SK-MEL-5 (cell line): ENCODE measurements around the gene CLCA4. TPM values are rescaled to one million over a fixed set of nuclear protein-coding genes. Genes with fewer than 3 reads are reported as not detected.
A peak's percentile ranks its signal among the peaks of the same experiment; 100 is the strongest.
"Not testable (repeated sequence)": the region's sequence is repeated elsewhere in the genome, so short reads cannot be mapped to it uniquely, and the experiment has no call there.

Source experiments
- DNase-seq: peaks from one replicate; pipeline ENCODE4 v3.0.0-alpha.2; 2016; ENCODE audit warnings: low read depth, low spot score
- in situ Hi-C: cut with HindIII; loops from 2 replicates; pipeline ENCODE4 v1.10.0; 2016; ENCODE audit warnings: low sequenced_read_pairs, high pct_unique_total_duplicates, low pct_unique_long_range_greater_than_20kb
- total RNA-seq: library from RNA; depleted of rRNA; stranded (reverse); fragments of >200 nt; shearing (Covaris generic); gene quantifications from 2 replicates; pipeline ENCODE4 v1.2.3, GENCODE V29; 2014; rRNA removed

CLCA4 gene
- total RNA-seq, 1 experiment from 2014 or later, result not detected

GRCh38 chr1:86581231-86581630 lies 34.4 kb downstream of the CLCA4 start:
- in situ Hi-C loops, result no loop called here
- DNase-seq, result no peak

DNA sequence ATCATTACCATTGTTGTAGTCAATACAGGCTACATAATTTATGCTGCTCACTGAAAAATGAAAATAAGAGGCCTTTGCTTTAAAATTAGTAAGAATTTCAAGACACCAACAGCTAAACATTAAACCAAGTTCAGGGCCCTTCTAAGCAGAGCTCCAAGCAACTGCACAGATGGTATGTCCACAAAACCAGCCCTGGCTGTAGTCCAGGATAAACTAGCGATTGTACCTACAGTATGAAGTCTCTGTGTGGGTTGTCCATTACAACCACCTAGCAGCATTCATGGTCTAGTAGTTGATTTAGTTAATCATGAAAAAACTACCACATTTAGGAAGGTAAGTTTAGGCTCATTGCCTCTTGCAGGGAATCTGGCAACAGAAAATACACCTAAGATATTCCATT lies 35.3 kb downstream of the CLCA4 start:
- in situ Hi-C loops, result no loop called here

GRCh38 chr1:86583032-86583431 lies 36.2 kb downstream of the CLCA4 start:
- in situ Hi-C loops, result no loop called here
- DNase-seq, result no peak

More for the DNA sequence above, 35.3 kb downstream of the CLCA4 start:
- DNase-seq, result no peak

DNA sequence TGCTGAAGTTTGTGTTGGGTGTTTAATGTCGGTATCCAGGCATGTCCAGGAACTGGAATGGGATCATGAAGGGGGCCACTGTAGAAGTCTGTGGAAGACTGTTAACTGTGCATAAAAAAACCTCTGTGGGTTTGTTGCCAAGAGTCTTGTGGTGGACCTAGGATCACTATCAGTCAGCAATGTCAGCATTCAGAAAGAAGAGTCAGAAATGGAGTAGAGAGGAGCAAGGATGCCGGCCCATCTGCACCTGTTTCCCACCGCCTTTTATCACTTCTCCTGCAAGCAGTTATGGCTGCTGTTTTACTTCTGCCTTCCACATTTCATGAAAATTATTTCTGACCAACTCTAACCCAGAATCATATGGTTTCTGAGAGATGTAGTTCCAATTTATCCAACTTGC lies 36.7 kb downstream of the CLCA4 start:
- in situ Hi-C loops, result no loop called here
- DNase-seq, result no peak

DNA sequence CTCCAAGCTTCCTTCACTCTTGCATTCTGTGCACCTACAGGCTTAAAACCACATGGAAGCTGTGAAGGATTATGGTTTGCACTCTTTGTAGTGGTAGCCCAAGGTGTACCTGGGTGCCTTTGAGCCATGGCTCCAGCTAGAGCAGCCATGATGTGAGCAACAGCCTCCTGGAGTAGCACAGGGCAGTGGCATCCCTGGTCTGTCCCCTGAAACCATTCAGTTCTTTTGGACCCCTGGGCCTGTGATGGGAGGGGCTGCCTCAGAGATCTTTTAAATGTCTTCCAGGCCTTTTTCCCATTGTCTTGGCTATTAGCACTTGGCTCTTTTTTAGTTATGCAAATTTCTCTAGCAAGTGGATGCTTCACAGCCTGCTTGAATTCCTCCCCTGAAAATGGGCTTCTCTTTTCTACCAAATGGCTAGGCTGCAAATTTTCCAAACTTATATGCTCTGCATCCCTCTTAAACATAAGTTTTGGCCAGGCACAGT lies 47.4 kb downstream of the CLCA4 start:
- no peak for DNase-seq
- in situ Hi-C loops, result no loop called here

- in situ Hi-C loops, result no loop called here
- no peak for DNase-seq
Measured at GRCh38 chr1:86596224-86596623, 49.3 kb downstream of the CLCA4 start.

GRCh38 chr1:86596741-86597290 lies 49.9 kb downstream of the CLCA4 start:
- in situ Hi-C loops, result no loop called here

GRCh38 chr1:86606080-86606479 lies 59.2 kb downstream of the CLCA4 start:
- DNase-seq, in situ Hi-C loops: not testable (repeated sequence)

More at GRCh38 chr1:86596741-86597290, 49.9 kb downstream of the CLCA4 start:
- DNase-seq, result peak; percentile 41

DNA sequence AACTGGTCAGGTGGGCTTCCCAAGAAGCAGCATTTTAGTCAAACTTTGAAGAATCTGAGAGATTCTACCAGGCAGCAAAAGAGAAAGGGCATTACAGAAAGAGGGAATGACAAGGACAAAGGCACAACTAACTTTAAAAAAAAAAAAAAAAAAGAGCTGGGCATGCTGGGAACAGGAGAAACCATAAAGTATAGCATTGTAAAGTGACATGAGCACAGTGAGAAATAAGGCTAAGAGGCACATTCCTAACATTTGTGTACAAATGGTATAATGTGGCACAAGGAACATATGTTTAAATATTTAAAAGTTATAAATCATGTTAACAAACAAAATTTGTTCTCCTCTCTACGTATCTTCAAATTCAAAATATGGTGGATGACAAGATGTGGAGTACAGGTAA lies 69.6 kb downstream of the CLCA4 start:
- in situ Hi-C loops, result no loop called here
- no peak for DNase-seq

GRCh38 chr1:86616871-86617270 lies 70.0 kb downstream of the CLCA4 start:
- in situ Hi-C loops, result no loop called here
- DNase-seq, result no peak

GRCh38 chr1:86618358-86618757 lies 71.5 kb downstream of the CLCA4 start:
- in situ Hi-C loops, result no loop called here

GRCh38 chr1:86619313-86619712 lies 72.4 kb downstream of the CLCA4 start:
- in situ Hi-C loops, result no loop called here

More at GRCh38 chr1:86618358-86618757, 71.5 kb downstream of the CLCA4 start:
- DNase-seq, result no peak

DNA sequence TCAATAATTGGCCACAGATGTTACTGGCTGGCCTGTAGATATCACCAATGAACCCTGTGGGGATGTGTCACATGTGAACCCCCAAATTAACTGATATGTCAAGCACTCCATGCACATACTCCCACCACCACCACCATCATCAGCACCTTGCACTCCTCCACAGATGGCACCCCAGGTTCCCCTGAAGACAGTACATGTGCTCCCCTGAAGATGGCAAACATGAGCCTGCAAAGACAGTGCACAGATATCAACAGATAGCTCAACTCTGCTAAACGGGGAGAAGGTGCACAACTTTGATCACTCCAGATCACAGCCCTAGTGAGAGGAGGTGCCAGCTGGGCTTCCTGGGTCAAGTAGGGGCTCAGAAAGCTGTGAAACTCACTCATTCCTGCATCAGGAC lies 74.4 kb downstream of the CLCA4 start:
- no peak for DNase-seq
- in situ Hi-C loops, result no loop called here

More at GRCh38 chr1:86619313-86619712, 72.4 kb downstream of the CLCA4 start:
- no peak for DNase-seq

Other genes with a start within 250 kb of the CLCA4 start
- gene ODF2L, start 150.8 kb upstream of the CLCA4 start, total RNA-seq, result 27.2 and 27.3 TPM in 2 replicates
- 0.08 TPM in 1 of 2 replicates, not detected in the other for gene CLCA2, start 122.9 kb upstream of the CLCA4 start, total RNA-seq
- gene CLCA1, start 78.2 kb upstream of the CLCA4 start, total RNA-seq, result not detected in 2 replicates
- gene SH3GLB1, start 157.5 kb downstream of the CLCA4 start, total RNA-seq, result 18.5 and 19.3 TPM in 2 replicates